HepG2 (cell line): Measurements from ENCODE around the gene SIT1. TPM values are rescaled to one million over a fixed set of nuclear protein-coding genes. Genes with fewer than 3 reads are reported as not detected.
A peak's percentile ranks its signal among the peaks of the same experiment; 100 is the strongest.

Experiments
- BRCA1 ChIP-seq: sonication (generic); formaldehyde crosslinking; IDR thresholded peaks from 2 replicates; pipeline ENCODE4 v1.4.0; 2020; ENCODE audit warnings: missing genetic modification reagents
- EED ChIP-seq: sonication (generic); formaldehyde crosslinking; IDR thresholded peaks from 2 replicates; pipeline ENCODE4 v1.5.0; 2020; ENCODE audit warnings: mild to moderate bottlenecking, missing genetic modification reagents
- FIP1L1 ChIP-seq: fragments of 200-400 bp; formaldehyde crosslinking; IDR thresholded peaks from 2 replicates; pipeline ENCODE4 v1.6.1; 2018; ENCODE audit warnings: low read depth, mild to moderate bottlenecking, low read length, moderate library complexity, borderline replicate concordance; ENCODE audit not compliant: insufficient read depth
- FOSL1 ChIP-seq: sonication (generic); formaldehyde crosslinking; IDR thresholded peaks from 2 replicates; pipeline ENCODE4 v1.9.0; 2021; ENCODE audit warnings: missing genetic modification reagents, borderline replicate concordance
- GFI1 ChIP-seq: sonication (generic); formaldehyde crosslinking; IDR thresholded peaks from 2 replicates; pipeline ENCODE4 v1.5.0; 2020; ENCODE audit warnings: missing genetic modification reagents, mild to moderate bottlenecking, borderline replicate concordance
- HOXA5 ChIP-seq: sonication (generic); formaldehyde crosslinking; IDR thresholded peaks from 2 replicates; pipeline ENCODE4 v1.4.0; 2020; ENCODE audit warnings: missing genetic modification reagents
- JDP2 ChIP-seq: sonication (generic); formaldehyde crosslinking; IDR thresholded peaks from 2 replicates; pipeline ENCODE4 v1.8.1; 2022; ENCODE audit warnings: missing genetic modification reagents, borderline replicate concordance
- KLF9 ChIP-seq: IDR thresholded peaks from 2 replicates; pipeline ENCODE4 v1.6.1; 2016; ENCODE audit warnings: low read depth
- MAF1 ChIP-seq: sonication (generic); formaldehyde crosslinking; IDR thresholded peaks from 2 replicates; pipeline ENCODE4 v1.5.0; 2020; ENCODE audit warnings: missing genetic modification reagents, borderline replicate concordance
- PLSCR1 ChIP-seq: sonication (generic); formaldehyde crosslinking; IDR thresholded peaks from 2 replicates; pipeline ENCODE4 v1.5.0; 2020; ENCODE audit warnings: missing genetic modification reagents, mild to moderate bottlenecking, borderline replicate concordance
- RNF219 ChIP-seq: sonication (generic); formaldehyde crosslinking; IDR thresholded peaks from 2 replicates; pipeline ENCODE4 v1.5.0; 2020; ENCODE audit warnings: mild to moderate bottlenecking, missing genetic modification reagents
- SIX4 ChIP-seq: sonication (generic); formaldehyde crosslinking; IDR thresholded peaks from 2 replicates; pipeline ENCODE4 v1.4.0; 2020; ENCODE audit warnings: missing genetic modification reagents
- SMAD3 ChIP-seq: sonication (generic); formaldehyde crosslinking; IDR thresholded peaks from 2 replicates; pipeline ENCODE4 v1.4.0; 2020; ENCODE audit warnings: missing genetic modification reagents
- TBL1XR1 ChIP-seq: fragments of 150-350 bp; IDR thresholded peaks from 2 replicates; pipeline ENCODE4 v1.6.1; 2014; ENCODE audit warnings: borderline replicate concordance, low read length; ENCODE audit not compliant: partially characterized antibody
- TIGD3 ChIP-seq: sonication (generic); formaldehyde crosslinking; IDR thresholded peaks from 2 replicates; pipeline ENCODE4 v1.5.1; 2020; ENCODE audit warnings: mild to moderate bottlenecking, missing genetic modification reagents, borderline replicate concordance
- TSC22D2 ChIP-seq: sonication (generic); formaldehyde crosslinking; IDR thresholded peaks from 2 replicates; pipeline ENCODE4 v1.5.1; 2020; ENCODE audit warnings: missing genetic modification reagents, mild to moderate bottlenecking, borderline replicate concordance
- ZNF232 ChIP-seq: sonication (generic); formaldehyde crosslinking; IDR thresholded peaks from 2 replicates; pipeline ENCODE4 v1.4.0; 2020; ENCODE audit warnings: missing genetic modification reagents, borderline replicate concordance
- ZNF276 ChIP-seq: sonication (generic); formaldehyde crosslinking; IDR thresholded peaks from 2 replicates; pipeline ENCODE4 v1.4.0; 2020; ENCODE audit warnings: mild to moderate bottlenecking, low read depth, missing genetic modification reagents
- ZNF34 ChIP-seq: sonication (generic); formaldehyde crosslinking; IDR thresholded peaks from 2 replicates; pipeline ENCODE4 v1.4.0; 2020; ENCODE audit warnings: mild to moderate bottlenecking, missing genetic modification reagents, borderline replicate concordance
- ZNF431 ChIP-seq: sonication (generic); formaldehyde crosslinking; IDR thresholded peaks from 2 replicates; pipeline ENCODE4 v1.9.0; 2022; ENCODE audit warnings: missing genetic modification reagents, low read depth, mild to moderate bottlenecking, borderline replicate concordance
- ZNF713 ChIP-seq: sonication (generic); formaldehyde crosslinking; IDR thresholded peaks from 2 replicates; pipeline ENCODE4 v1.4.0; 2020; ENCODE audit warnings: mild to moderate bottlenecking, missing genetic modification reagents
- ZNF775 ChIP-seq: sonication (generic); formaldehyde crosslinking; IDR thresholded peaks from 2 replicates; pipeline ENCODE4 v1.4.0; 2020; ENCODE audit warnings: missing genetic modification reagents, mild to moderate bottlenecking, moderate library complexity, borderline replicate concordance
- ZSCAN9 ChIP-seq: IDR thresholded peaks from 2 replicates; pipeline ENCODE4 v1.6.1; 2016; ENCODE audit warnings: borderline replicate concordance
- polyA plus RNA-seq, 8 experiments: library from polyadenylated mRNA; depleted of rRNA in 3 of 8; stranded (reverse) in 7 of 8; unstranded in 1 of 8; fragments of >200 nt; fragmentation: Illumina TruSeq in 4 of 8; extraction: Trizol in 4 of 8; gene quantifications; 2 replicates each; pipeline versions ENCODE4 v1.2.1 to v1.2.3, GENCODE V29; 2011 to 2016; ENCODE audit warnings: low read depth in 4 of 8, missing spikeins in 1 of 8, mixed read lengths in 1 of 8; ENCODE audit not compliant: insufficient read depth in 1 of 8
- total RNA-seq, 5 experiments: library from RNA; depleted of rRNA; stranded (reverse); fragments of >200 nt; fragmentation: Illumina TruSeq; extraction: Trizol; gene quantifications; 2 replicates each; pipeline ENCODE4 v1.2.3, GENCODE V29; 2016; ENCODE audit warnings: low read depth in 1 of 5
- TF ChIP-seq, protein P1 (sequence below): sonication (generic); formaldehyde crosslinking; IDR thresholded peaks from 2 replicates; pipeline ENCODE4 v1.5.0; 2020; ENCODE audit warnings: missing genetic modification reagents

The SIT1 gene
- total and polyA plus RNA-seq, 2 of the 13 experiments (the other 11 are each of a cell fraction or from before 2014, with no cell fraction given), result 0.09 to 6.7 TPM

GRCh38 chr9:35603506-35603985, 47.2 kb downstream of the SIT1 start (continued):
- no peak for TF ChIP-seq ZNF775 (CRISPR knock-in tag)
- TF ChIP-seq SIX4 (CRISPR knock-in tag), result no peak
- no peak for TF ChIP-seq TIGD3 (CRISPR knock-in tag)
- no peak for TF ChIP-seq MAF1 (CRISPR knock-in tag)
- peak; percentile 64; the same call in 1 of the 2 replicates for TF ChIP-seq GFI1 (CRISPR knock-in tag)
- TF ChIP-seq HOXA5 (CRISPR knock-in tag), result no peak
- TF ChIP-seq TBL1XR1, result no peak
- no peak for TF ChIP-seq JDP2 (CRISPR knock-in tag)
- TF ChIP-seq PLSCR1 (CRISPR knock-in tag), result no peak; the same call in 1 of the 2 replicates
- TF ChIP-seq, protein P1, sequence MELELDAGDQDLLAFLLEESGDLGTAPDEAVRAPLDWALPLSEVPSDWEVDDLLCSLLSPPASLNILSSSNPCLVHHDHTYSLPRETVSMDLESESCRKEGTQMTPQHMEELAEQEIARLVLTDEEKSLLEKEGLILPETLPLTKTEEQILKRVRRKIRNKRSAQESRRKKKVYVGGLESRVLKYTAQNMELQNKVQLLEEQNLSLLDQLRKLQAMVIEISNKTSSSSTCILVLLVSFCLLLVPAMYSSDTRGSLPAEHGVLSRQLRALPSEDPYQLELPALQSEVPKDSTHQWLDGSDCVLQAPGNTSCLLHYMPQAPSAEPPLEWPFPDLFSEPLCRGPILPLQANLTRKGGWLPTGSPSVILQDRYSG, result no peak
- no peak for TF ChIP-seq EED (CRISPR knock-in tag)
- 0 out of 2 replicates have a peak, but pooled peaks have one; percentile 35 for TF ChIP-seq RNF219 (CRISPR knock-in tag)
- TF ChIP-seq FIP1L1, result no peak
- TF ChIP-seq KLF9 (CRISPR knock-in tag), result no peak
- TF ChIP-seq ZNF34 (CRISPR knock-in tag), result no peak
- no peak for TF ChIP-seq TSC22D2 (CRISPR knock-in tag)
- no peak; the same call in 1 of the 2 replicates for TF ChIP-seq ZNF713 (CRISPR knock-in tag)
- peak; percentile 48; the same call in 1 of the 2 replicates for TF ChIP-seq ZNF431
- TF ChIP-seq BRCA1 (CRISPR knock-in tag), result no peak
- 0 out of 2 replicates have a peak, but pooled peaks have one; percentile 1 for TF ChIP-seq ZNF276 (CRISPR knock-in tag)
- peak; percentile 90; the same call in 1 of the 2 replicates for TF ChIP-seq SMAD3
- peak; percentile 45; the same call in 1 of the 2 replicates for TF ChIP-seq ZNF232 (CRISPR knock-in tag)
- no peak for TF ChIP-seq FOSL1 (CRISPR knock-in tag)
- TF ChIP-seq ZSCAN9 (CRISPR knock-in tag), result no peak
